ENCODE data around the gene PLEKHM2. TPM values are rescaled to one million over a fixed set of nuclear protein-coding genes. Genes with fewer than 3 reads are reported as not detected.

Gene PLEKHM2
- total RNA-seq, 1 experiment from 2014 or later: 49.7 TPM

DNA sequence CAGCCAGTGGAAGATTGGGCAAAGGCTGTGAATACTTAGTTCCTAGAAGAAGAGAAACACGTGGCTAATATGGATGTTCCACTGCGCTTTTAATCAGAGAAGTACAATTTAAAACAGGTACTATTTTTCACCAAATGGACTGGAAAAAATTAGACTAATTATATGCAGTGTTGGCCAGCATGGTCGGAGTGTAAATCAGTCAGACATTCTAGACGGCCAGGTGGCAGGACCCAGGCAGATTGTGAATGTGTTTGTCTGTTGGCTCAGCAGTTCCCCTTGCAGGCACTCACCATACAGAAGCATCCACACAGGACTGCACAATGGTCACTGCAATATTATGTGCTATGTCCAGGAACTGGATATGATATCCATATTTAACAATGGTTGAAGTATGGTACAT lies 28.0 kb downstream of the PLEKHM2 start:
- H3K4me3 Mint-ChIP-seq: no peak overlapping the region

More for the DNA sequence above, 28.0 kb downstream of the PLEKHM2 start:
- no peaks in the 10 kb centered on the region for H3K4me1 Mint-ChIP-seq
- H3K27me3 Mint-ChIP-seq (ENCODE audit: low read depth): no peaks in the 10 kb centered on the region
- POLR2A ChIA-PET: no interaction called here
- ATAC-seq: no peak
- H3K9me3 Mint-ChIP-seq: no peaks in the 10 kb centered on the region
- H3K27ac Mint-ChIP-seq: no peak overlapping the region
- TF ChIP-seq, protein P1, sequence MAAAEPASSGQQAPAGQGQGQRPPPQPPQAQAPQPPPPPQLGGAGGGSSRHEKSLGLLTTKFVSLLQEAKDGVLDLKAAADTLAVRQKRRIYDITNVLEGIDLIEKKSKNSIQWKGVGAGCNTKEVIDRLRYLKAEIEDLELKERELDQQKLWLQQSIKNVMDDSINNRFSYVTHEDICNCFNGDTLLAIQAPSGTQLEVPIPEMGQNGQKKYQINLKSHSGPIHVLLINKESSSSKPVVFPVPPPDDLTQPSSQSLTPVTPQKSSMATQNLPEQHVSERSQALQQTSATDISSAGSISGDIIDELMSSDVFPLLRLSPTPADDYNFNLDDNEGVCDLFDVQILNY (CRISPR knock-in tag; IDR thresholded peaks at IDR 0.05): no peak
- TF ChIP-seq MXD4 (CRISPR knock-in tag; IDR thresholded peaks at IDR 0.05; ENCODE audit: borderline replicate concordance) (no peak), FOXP1 (CRISPR knock-in tag; IDR thresholded peaks at IDR 0.05; ENCODE audit: borderline replicate concordance) (no peak), NFE2L1 (CRISPR knock-in tag; IDR thresholded peaks at IDR 0.05) (no peak), ATF1 (CRISPR knock-in tag; IDR thresholded peaks at IDR 0.05) (no peak), ESRRA (CRISPR knock-in tag; IDR thresholded peaks at IDR 0.05; ENCODE audit: borderline replicate concordance) (no peak), TP53 (CRISPR knock-in tag; IDR thresholded peaks at IDR 0.05) (no peak), GTF2I (CRISPR knock-in tag; conservative IDR thresholded peaks at IDR 0.05) (no peak), ZNF219 (CRISPR knock-in tag; IDR thresholded peaks at IDR 0.05; ENCODE audit: borderline replicate concordance) (no peak), ZNF671 (CRISPR knock-in tag; IDR thresholded peaks at IDR 0.05) (no peak), RORB (CRISPR knock-in tag; IDR thresholded peaks at IDR 0.05) (no peak), SMAD3 (CRISPR knock-in tag; IDR thresholded peaks at IDR 0.05; ENCODE audit: borderline replicate concordance) (no peak), ZNF263 (CRISPR knock-in tag; IDR thresholded peaks at IDR 0.05; ENCODE audit: low read depth) (no peak)
- TF ChIP-seq, protein P2, sequence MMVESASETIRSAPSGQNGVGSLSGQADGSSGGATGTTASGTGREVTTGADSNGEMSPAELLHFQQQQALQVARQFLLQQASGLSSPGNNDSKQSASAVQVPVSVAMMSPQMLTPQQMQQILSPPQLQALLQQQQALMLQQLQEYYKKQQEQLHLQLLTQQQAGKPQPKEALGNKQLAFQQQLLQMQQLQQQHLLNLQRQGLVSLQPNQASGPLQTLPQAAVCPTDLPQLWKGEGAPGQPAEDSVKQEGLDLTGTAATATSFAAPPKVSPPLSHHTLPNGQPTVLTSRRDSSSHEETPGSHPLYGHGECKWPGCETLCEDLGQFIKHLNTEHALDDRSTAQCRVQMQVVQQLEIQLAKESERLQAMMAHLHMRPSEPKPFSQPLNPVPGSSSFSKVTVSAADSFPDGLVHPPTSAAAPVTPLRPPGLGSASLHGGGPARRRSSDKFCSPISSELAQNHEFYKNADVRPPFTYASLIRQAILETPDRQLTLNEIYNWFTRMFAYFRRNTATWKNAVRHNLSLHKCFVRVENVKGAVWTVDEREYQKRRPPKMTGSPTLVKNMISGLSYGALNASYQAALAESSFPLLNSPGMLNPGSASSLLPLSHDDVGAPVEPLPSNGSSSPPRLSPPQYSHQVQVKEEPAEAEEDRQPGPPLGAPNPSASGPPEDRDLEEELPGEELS (CRISPR knock-in tag; IDR thresholded peaks at IDR 0.05): no peak
- TF ChIP-seq, protein P3, sequence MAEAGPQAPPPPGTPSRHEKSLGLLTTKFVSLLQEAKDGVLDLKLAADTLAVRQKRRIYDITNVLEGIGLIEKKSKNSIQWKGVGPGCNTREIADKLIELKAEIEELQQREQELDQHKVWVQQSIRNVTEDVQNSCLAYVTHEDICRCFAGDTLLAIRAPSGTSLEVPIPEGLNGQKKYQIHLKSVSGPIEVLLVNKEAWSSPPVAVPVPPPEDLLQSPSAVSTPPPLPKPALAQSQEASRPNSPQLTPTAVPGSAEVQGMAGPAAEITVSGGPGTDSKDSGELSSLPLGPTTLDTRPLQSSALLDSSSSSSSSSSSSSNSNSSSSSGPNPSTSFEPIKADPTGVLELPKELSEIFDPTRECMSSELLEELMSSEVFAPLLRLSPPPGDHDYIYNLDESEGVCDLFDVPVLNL (CRISPR knock-in tag; IDR thresholded peaks at IDR 0.05; ENCODE audit: borderline replicate concordance, low read depth): no peak
- TF ChIP-seq, protein P4, sequence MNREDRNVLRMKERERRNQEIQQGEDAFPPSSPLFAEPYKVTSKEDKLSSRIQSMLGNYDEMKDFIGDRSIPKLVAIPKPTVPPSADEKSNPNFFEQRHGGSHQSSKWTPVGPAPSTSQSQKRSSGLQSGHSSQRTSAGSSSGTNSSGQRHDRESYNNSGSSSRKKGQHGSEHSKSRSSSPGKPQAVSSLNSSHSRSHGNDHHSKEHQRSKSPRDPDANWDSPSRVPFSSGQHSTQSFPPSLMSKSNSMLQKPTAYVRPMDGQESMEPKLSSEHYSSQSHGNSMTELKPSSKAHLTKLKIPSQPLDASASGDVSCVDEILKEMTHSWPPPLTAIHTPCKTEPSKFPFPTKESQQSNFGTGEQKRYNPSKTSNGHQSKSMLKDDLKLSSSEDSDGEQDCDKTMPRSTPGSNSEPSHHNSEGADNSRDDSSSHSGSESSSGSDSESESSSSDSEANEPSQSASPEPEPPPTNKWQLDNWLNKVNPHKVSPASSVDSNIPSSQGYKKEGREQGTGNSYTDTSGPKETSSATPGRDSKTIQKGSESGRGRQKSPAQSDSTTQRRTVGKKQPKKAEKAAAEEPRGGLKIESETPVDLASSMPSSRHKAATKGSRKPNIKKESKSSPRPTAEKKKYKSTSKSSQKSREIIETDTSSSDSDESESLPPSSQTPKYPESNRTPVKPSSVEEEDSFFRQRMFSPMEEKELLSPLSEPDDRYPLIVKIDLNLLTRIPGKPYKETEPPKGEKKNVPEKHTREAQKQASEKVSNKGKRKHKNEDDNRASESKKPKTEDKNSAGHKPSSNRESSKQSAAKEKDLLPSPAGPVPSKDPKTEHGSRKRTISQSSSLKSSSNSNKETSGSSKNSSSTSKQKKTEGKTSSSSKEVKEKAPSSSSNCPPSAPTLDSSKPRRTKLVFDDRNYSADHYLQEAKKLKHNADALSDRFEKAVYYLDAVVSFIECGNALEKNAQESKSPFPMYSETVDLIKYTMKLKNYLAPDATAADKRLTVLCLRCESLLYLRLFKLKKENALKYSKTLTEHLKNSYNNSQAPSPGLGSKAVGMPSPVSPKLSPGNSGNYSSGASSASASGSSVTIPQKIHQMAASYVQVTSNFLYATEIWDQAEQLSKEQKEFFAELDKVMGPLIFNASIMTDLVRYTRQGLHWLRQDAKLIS (CRISPR knock-in tag; IDR thresholded peaks at IDR 0.05; ENCODE audit: borderline replicate concordance): no peak
- TF ChIP-seq, protein P5, sequence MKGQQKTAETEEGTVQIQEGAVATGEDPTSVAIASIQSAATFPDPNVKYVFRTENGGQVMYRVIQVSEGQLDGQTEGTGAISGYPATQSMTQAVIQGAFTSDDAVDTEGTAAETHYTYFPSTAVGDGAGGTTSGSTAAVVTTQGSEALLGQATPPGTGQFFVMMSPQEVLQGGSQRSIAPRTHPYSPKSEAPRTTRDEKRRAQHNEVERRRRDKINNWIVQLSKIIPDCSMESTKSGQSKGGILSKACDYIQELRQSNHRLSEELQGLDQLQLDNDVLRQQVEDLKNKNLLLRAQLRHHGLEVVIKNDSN (CRISPR knock-in tag; IDR thresholded peaks at IDR 0.05): no peak
- TF ChIP-seq, protein P6, sequence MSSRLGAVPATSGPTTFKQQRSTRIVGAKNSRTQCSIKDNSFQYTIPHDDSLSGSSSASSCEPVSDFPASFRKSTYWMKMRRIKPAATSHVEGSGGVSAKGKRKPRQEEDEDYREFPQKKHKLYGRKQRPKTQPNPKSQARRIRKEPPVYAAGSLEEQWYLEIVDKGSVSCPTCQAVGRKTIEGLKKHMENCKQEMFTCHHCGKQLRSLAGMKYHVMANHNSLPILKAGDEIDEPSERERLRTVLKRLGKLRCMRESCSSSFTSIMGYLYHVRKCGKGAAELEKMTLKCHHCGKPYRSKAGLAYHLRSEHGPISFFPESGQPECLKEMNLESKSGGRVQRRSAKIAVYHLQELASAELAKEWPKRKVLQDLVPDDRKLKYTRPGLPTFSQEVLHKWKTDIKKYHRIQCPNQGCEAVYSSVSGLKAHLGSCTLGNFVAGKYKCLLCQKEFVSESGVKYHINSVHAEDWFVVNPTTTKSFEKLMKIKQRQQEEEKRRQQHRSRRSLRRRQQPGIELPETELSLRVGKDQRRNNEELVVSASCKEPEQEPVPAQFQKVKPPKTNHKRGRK (CRISPR knock-in tag; IDR thresholded peaks at IDR 0.05; ENCODE audit: borderline replicate concordance): no peak
- TF ChIP-seq, protein P7, sequence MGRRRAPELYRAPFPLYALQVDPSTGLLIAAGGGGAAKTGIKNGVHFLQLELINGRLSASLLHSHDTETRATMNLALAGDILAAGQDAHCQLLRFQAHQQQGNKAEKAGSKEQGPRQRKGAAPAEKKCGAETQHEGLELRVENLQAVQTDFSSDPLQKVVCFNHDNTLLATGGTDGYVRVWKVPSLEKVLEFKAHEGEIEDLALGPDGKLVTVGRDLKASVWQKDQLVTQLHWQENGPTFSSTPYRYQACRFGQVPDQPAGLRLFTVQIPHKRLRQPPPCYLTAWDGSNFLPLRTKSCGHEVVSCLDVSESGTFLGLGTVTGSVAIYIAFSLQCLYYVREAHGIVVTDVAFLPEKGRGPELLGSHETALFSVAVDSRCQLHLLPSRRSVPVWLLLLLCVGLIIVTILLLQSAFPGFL (CRISPR knock-in tag; IDR thresholded peaks at IDR 0.05; ENCODE audit: borderline replicate concordance): no peak
- H3K36me3 Mint-ChIP-seq: peaks cover 9% of the 10 kb centered on the region
- no peak for DNase-seq (ENCODE audit: low spot score)
- CTCF ChIA-PET: interaction anchor here (0.7 kb wide), 1 partner anchor 100 kb away, joined by 7 read pairs; no protein-coding TSS in a partner anchor

Measured in WTC11 (cell line).